ENCODE measurements around the gene ROCK2. TPM values are rescaled to one million over a fixed set of nuclear protein-coding genes. Genes with fewer than 3 reads are reported as not detected.

ROCK2 gene
- total RNA-seq, 2 donors from 2014 or later, result 85.8 to 96.6 TPM

- Histone ChIP-seq H3K36me3 (peaks cover 27% of the 10 kb centered on the region), H3K4me3 (no peak overlapping the region), H3K4me1 (ENCODE audit: control insufficient read depth in 1 of 2, low read depth in 2 of 2) (no peaks in the 10 kb centered on the region), H3K9me3 (no peaks in the 10 kb centered on the region), H3K27ac (no peak overlapping the region), H3K27me3 (replicated peaks; ENCODE audit: insufficient read depth) (no peaks in the 10 kb centered on the region)
- DNase-seq (ENCODE audit: low spot score) (no peak), ATAC-seq (ENCODE audit: insufficient number of reproducible peaks, low FRiP score, low read depth) (no peak)
- TF ChIP-seq CTCF (IDR thresholded peaks at IDR 0.05), result no peak
Observed at GRCh38 chr2:11196246-11196645, 148.2 kb downstream of the ROCK2 start.

- Histone ChIP-seq H3K36me3 (peaks cover 8% of the 10 kb centered on the region), H3K4me3 (no peak overlapping the region), H3K9me3 (no peaks in the 10 kb centered on the region), H3K27ac (no peak overlapping the region), H3K27me3 (replicated peaks; ENCODE audit: insufficient read depth) (no peaks in the 10 kb centered on the region), H3K4me1 (ENCODE audit: control insufficient read depth in 1 of 2, low read depth in 2 of 2) (no peaks in the 10 kb centered on the region)
- ATAC-seq (ENCODE audit: insufficient number of reproducible peaks, low FRiP score, low read depth) (no peak), DNase-seq (ENCODE audit: low spot score) (no peak)
- no peak for TF ChIP-seq CTCF (IDR thresholded peaks at IDR 0.05)
Observed at GRCh38 chr2:11187731-11188130, 156.7 kb downstream of the ROCK2 start.

DNA sequence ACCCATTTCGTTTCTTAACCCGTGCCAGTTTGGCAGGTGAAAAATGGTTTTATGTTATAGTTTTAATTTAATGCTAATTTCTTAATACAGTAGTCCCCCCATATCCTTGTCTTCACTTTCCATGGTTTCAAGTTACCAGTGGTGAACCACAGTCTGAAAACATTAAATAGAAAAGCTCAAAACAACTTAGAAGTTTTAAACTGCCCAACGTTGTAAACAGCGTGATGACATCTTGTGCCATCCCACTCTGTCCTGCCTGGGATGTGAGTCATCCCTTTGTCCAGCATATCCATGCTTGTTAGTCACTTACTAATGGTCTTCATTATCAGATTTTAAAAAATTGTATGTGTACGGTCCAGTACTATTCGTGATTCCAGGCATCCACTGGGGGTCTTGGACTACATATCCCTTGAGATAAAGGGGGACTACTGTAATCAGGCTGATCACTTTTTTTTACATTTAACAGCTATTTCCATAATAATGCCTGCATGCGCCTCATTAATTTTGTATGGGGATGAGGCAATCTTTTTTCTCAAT is 157.3 kb downstream of the ROCK2 start:
- no peaks in the 10 kb centered on the region for H3K27me3 ChIP-seq (replicated peaks; ENCODE audit: insufficient read depth)
- no peak overlapping the region for H3K27ac ChIP-seq
- ATAC-seq (ENCODE audit: insufficient number of reproducible peaks, low FRiP score, low read depth) (no peak), DNase-seq (ENCODE audit: low spot score) (no peak)
- H3K9me3 ChIP-seq, result no peaks in the 10 kb centered on the region
- peaks cover 8% of the 10 kb centered on the region for H3K36me3 ChIP-seq
- no peaks in the 10 kb centered on the region for H3K4me1 ChIP-seq (ENCODE audit: control insufficient read depth in 1 of 2, low read depth in 2 of 2)
- H3K4me3 ChIP-seq, result no peak overlapping the region
- TF ChIP-seq CTCF (IDR thresholded peaks at IDR 0.05), result no peak

DNA sequence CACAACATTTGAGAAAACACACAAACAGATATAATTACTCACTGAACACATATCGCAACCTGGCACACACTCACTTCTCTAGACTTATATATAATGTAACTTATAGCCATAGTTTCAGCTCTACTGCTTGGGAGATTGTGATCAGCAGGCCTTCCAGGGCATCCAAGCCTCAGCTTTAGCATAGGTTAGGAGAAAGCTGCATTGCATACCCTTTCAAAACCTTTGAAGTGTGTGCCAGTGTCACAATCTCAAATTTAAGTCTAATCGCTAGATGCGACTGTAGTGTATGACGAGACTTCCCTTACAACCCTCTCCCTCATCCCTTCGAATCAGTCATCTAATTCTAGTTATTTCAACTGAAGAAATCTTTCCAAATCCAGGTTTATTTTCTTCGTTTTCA is 158.3 kb downstream of the ROCK2 start:
- Histone ChIP-seq H3K27ac (no peak overlapping the region), H3K36me3 (peaks cover 4% of the 10 kb centered on the region), H3K27me3 (replicated peaks; ENCODE audit: insufficient read depth) (no peaks in the 10 kb centered on the region), H3K4me1 (ENCODE audit: control insufficient read depth in 1 of 2, low read depth in 2 of 2) (no peaks in the 10 kb centered on the region), H3K4me3 (no peak overlapping the region), H3K9me3 (no peaks in the 10 kb centered on the region)
- no peak for TF ChIP-seq CTCF (IDR thresholded peaks at IDR 0.05)
- no peak for ATAC-seq (ENCODE audit: insufficient number of reproducible peaks, low FRiP score, low read depth)
- no peak for DNase-seq (ENCODE audit: low spot score)

GRCh38 chr2:11182951-11183350 is 161.5 kb downstream of the ROCK2 start:
- no peaks in the 10 kb centered on the region for H3K27me3 ChIP-seq (replicated peaks; ENCODE audit: insufficient read depth)
- no peaks in the 10 kb centered on the region for H3K9me3 ChIP-seq
- H3K4me3 ChIP-seq, result no peak overlapping the region
- ATAC-seq (ENCODE audit: insufficient number of reproducible peaks, low FRiP score, low read depth) (no peak), DNase-seq (ENCODE audit: low spot score) (no peak)
- no peaks in the 10 kb centered on the region for H3K4me1 ChIP-seq (ENCODE audit: control insufficient read depth in 1 of 2, low read depth in 2 of 2)
- H3K36me3 ChIP-seq, result no peaks in the 10 kb centered on the region
- no peak for TF ChIP-seq CTCF (IDR thresholded peaks at IDR 0.05)
- no peak overlapping the region for H3K27ac ChIP-seq

Measured in thoracic aorta (tissue), 2 donors.